ENCODE measurements around the gene EDNRA.

The EDNRA gene

GRCh38 chr4:147494301-147494700 lies 13.4 kb downstream of the EDNRA start:
- Histone ChIP-seq H3K79me2 (ENCODE audit: control insufficient read depth, insufficient read depth, low read length, unreplicated experiment) (no peaks in the 10 kb centered on the region), H3K4me3 (ENCODE audit: low read depth, low read length) (no peak overlapping the region), H3K4me1 (ENCODE audit: control insufficient read depth, insufficient read depth, low read length, unreplicated experiment) (peaks cover 26% of the 10 kb centered on the region), H3K27ac (ENCODE audit: low read depth, low read length) (no peak overlapping the region), H3K36me3 (ENCODE audit: insufficient read depth, low read length) (no peaks in the 10 kb centered on the region), H2AFZ (ENCODE audit: low read length, unreplicated experiment) (no peak overlapping the region), H3K27me3 (ENCODE audit: insufficient read depth, low read length) (no peaks in the 10 kb centered on the region)

DNA sequence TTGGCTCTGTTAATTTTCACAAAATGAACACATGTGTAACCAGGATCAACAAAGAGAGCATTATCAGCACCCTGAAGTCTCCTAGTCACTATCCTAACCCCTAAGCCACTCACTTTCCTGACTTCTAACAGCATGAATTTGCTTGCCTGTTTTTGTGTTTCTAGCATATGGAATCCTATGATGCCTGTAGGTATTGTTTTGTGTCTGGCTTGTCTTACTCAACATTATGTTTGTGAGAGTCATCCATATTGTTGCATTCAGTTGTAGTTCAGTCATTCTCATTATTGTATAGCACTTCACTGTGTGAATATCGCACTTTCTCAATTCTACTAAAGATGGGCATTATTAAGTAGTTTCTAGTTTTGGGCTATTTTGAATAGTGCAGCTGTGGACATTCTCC lies 15.6 kb downstream of the EDNRA start:
- H3K27me3 ChIP-seq (ENCODE audit: insufficient read depth, low read length), result no peaks in the 10 kb centered on the region
- H3K4me3 ChIP-seq (ENCODE audit: low read depth, low read length), result no peak overlapping the region
- H2AFZ ChIP-seq (ENCODE audit: low read length, unreplicated experiment), result no peak overlapping the region
- no peaks in the 10 kb centered on the region for H3K36me3 ChIP-seq (ENCODE audit: insufficient read depth, low read length)
- H3K79me2 ChIP-seq (ENCODE audit: control insufficient read depth, insufficient read depth, low read length, unreplicated experiment), result no peaks in the 10 kb centered on the region
- H3K27ac ChIP-seq (ENCODE audit: low read depth, low read length), result no peak overlapping the region
- peaks cover 26% of the 10 kb centered on the region for H3K4me1 ChIP-seq (ENCODE audit: control insufficient read depth, insufficient read depth, low read length, unreplicated experiment)

GRCh38 chr4:147498031-147498660 lies 17.2 kb downstream of the EDNRA start:
- Histone ChIP-seq H3K27me3 (ENCODE audit: insufficient read depth, low read length) (no peaks in the 10 kb centered on the region), H2AFZ (ENCODE audit: low read length, unreplicated experiment) (peak overlapping the region; percentile 15), H3K36me3 (ENCODE audit: insufficient read depth, low read length) (no peaks in the 10 kb centered on the region), H3K79me2 (ENCODE audit: control insufficient read depth, insufficient read depth, low read length, unreplicated experiment) (no peaks in the 10 kb centered on the region), H3K4me3 (ENCODE audit: low read depth, low read length) (no peak overlapping the region), H3K27ac (ENCODE audit: low read depth, low read length) (peak overlapping the region; percentile 63), H3K4me1 (ENCODE audit: control insufficient read depth, insufficient read depth, low read length, unreplicated experiment) (peaks cover 14% of the 10 kb centered on the region)

DNA sequence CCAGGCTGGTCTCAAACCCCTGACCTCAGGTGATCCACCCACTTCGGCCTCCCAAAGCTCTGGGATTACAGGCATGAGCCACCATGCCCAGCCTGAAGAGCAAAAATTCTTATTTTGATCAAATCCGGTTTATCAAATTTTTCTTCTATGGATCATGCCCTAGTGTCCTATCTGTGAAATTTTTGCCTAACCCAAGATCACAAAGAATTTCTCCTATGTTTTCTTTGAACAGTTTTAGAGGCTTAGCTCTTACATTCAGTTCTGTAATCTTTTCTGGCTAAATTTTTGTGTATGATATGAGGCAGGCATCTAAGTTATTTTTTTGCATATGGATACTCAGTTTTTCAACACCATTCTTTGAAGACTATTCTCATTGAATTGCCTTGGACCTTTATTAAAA lies 27.4 kb downstream of the EDNRA start:
- Histone ChIP-seq H3K27me3 (ENCODE audit: insufficient read depth, low read length) (no peaks in the 10 kb centered on the region), H3K27ac (ENCODE audit: low read depth, low read length) (no peak overlapping the region), H3K79me2 (ENCODE audit: control insufficient read depth, insufficient read depth, low read length, unreplicated experiment) (no peaks in the 10 kb centered on the region), H2AFZ (ENCODE audit: low read length, unreplicated experiment) (no peak overlapping the region), H3K4me3 (ENCODE audit: low read depth, low read length) (no peak overlapping the region), H3K36me3 (ENCODE audit: insufficient read depth, low read length) (no peaks in the 10 kb centered on the region), H3K4me1 (ENCODE audit: control insufficient read depth, insufficient read depth, low read length, unreplicated experiment) (peaks cover 4% of the 10 kb centered on the region)

GRCh38 chr4:147509386-147509785 lies 28.5 kb downstream of the EDNRA start:
- H2AFZ ChIP-seq (ENCODE audit: low read length, unreplicated experiment), result no peak overlapping the region
- H3K4me1 ChIP-seq (ENCODE audit: control insufficient read depth, insufficient read depth, low read length, unreplicated experiment), result peaks cover 4% of the 10 kb centered on the region
- no peak overlapping the region for H3K27ac ChIP-seq (ENCODE audit: low read depth, low read length)
- H3K79me2 ChIP-seq (ENCODE audit: control insufficient read depth, insufficient read depth, low read length, unreplicated experiment), result no peaks in the 10 kb centered on the region
- no peaks in the 10 kb centered on the region for H3K27me3 ChIP-seq (ENCODE audit: insufficient read depth, low read length)
- H3K36me3 ChIP-seq (ENCODE audit: insufficient read depth, low read length), result no peaks in the 10 kb centered on the region
- H3K4me3 ChIP-seq (ENCODE audit: low read depth, low read length), result no peak overlapping the region

DNA sequence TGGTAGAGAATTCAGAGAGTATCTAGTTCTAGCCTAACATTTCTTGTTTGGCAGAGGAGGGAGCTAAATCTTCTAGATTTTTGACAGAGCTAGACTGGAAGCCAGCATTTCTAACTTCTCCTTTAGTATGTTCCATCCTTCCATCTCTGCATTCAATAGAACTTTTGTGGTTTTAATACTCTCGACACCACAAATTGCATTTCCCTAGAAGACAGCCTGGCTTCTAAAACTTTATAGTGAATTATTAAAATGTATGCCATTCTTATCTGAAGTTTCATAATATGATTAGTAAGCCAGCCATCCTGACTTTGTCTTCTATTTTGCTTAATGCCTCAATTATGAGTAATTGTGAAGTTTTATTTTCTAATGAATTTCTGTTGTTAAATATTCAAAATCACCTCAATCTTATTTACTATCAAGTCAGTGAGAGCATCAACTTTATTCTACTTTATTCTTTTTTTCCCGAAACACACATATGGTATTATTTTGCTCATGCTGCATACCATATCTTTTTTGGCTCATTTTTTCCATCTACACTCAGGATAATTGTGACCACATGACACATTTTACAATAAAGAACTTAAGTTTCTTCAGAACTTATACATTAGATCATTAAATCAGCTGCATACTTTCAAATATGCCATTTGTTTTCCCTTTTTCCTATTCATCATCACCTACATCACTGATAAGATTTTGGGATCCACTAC lies 30.2 kb downstream of the EDNRA start:
- Histone ChIP-seq H3K4me3 (ENCODE audit: low read depth, low read length) (no peak overlapping the region), H2AFZ (ENCODE audit: low read length, unreplicated experiment) (no peak overlapping the region), H3K27me3 (ENCODE audit: insufficient read depth, low read length) (no peaks in the 10 kb centered on the region), H3K27ac (ENCODE audit: low read depth, low read length) (no peak overlapping the region), H3K79me2 (ENCODE audit: control insufficient read depth, insufficient read depth, low read length, unreplicated experiment) (no peaks in the 10 kb centered on the region), H3K4me1 (ENCODE audit: control insufficient read depth, insufficient read depth, low read length, unreplicated experiment) (peaks cover 4% of the 10 kb centered on the region), H3K36me3 (ENCODE audit: insufficient read depth, low read length) (no peaks in the 10 kb centered on the region)

DNA sequence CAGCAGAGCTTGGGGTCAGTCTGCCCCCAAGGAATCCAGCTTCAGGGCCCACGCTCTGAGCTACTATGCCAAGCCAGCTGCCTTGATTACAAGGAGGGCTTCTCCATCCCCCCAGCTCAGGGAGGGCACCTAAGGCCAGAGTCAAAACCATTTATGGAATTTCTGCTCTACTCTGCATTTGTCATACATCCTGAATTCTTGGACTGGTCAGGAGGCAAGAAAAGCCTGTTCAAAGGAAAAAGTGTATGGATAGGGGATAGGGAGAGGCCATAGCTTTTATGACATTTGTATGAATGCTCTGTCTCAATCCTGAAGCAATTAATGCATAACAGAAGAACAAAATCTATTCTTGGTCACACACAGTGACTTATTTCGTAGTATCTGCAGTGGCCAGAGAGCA lies 32.2 kb downstream of the EDNRA start:
- H3K4me3 ChIP-seq (ENCODE audit: low read depth, low read length), result no peak overlapping the region

GRCh38 chr4:147513952-147514351 lies 33.1 kb downstream of the EDNRA start:
- Histone ChIP-seq H3K4me1 (ENCODE audit: control insufficient read depth, insufficient read depth, low read length, unreplicated experiment) (peaks cover 17% of the 10 kb centered on the region), H3K36me3 (ENCODE audit: insufficient read depth, low read length) (no peaks in the 10 kb centered on the region), H3K79me2 (ENCODE audit: control insufficient read depth, insufficient read depth, low read length, unreplicated experiment) (no peaks in the 10 kb centered on the region), H3K27me3 (ENCODE audit: insufficient read depth, low read length) (no peaks in the 10 kb centered on the region), H2AFZ (ENCODE audit: low read length, unreplicated experiment) (no peak overlapping the region), H3K27ac (ENCODE audit: low read depth, low read length) (no peak overlapping the region), H3K4me3 (ENCODE audit: low read depth, low read length) (no peak overlapping the region)

More for the DNA sequence above, 32.2 kb downstream of the EDNRA start:
- Histone ChIP-seq H3K36me3 (ENCODE audit: insufficient read depth, low read length) (no peaks in the 10 kb centered on the region), H3K27ac (ENCODE audit: low read depth, low read length) (no peak overlapping the region), H3K79me2 (ENCODE audit: control insufficient read depth, insufficient read depth, low read length, unreplicated experiment) (no peaks in the 10 kb centered on the region), H3K4me1 (ENCODE audit: control insufficient read depth, insufficient read depth, low read length, unreplicated experiment) (peaks cover 11% of the 10 kb centered on the region), H2AFZ (ENCODE audit: low read length, unreplicated experiment) (no peak overlapping the region), H3K27me3 (ENCODE audit: insufficient read depth, low read length) (no peaks in the 10 kb centered on the region)

- Histone ChIP-seq H3K27ac (ENCODE audit: low read depth, low read length) (no peak overlapping the region), H3K36me3 (ENCODE audit: insufficient read depth, low read length) (no peaks in the 10 kb centered on the region), H3K4me1 (ENCODE audit: control insufficient read depth, insufficient read depth, low read length, unreplicated experiment) (peaks cover 17% of the 10 kb centered on the region), H3K4me3 (ENCODE audit: low read depth, low read length) (no peak overlapping the region), H3K79me2 (ENCODE audit: control insufficient read depth, insufficient read depth, low read length, unreplicated experiment) (no peaks in the 10 kb centered on the region), H3K27me3 (ENCODE audit: insufficient read depth, low read length) (no peaks in the 10 kb centered on the region), H2AFZ (ENCODE audit: low read length, unreplicated experiment) (no peak overlapping the region)
Observed at GRCh38 chr4:147515220-147515936, 34.5 kb downstream of the EDNRA start.

DNA sequence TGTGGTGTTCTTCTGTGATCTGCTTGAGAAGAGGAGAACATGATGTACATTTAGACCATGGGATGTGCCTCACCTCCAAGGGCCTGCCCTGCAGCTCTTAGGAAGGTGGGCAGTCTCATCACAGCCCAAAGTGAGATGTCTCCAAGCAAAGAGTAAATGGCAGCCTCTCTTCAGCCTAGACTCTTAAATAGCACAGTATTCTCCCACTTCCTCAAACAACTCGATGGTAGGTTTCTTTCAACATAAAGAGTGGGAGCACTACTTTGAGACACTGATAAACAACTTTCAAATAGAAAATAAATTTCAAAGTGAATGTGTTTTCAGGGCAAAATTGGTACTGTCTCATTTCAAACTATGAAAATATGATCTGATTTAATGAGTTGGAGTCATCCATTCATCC lies 35.2 kb downstream of the EDNRA start:
- Histone ChIP-seq H3K79me2 (ENCODE audit: control insufficient read depth, insufficient read depth, low read length, unreplicated experiment) (no peaks in the 10 kb centered on the region), H3K4me1 (ENCODE audit: control insufficient read depth, insufficient read depth, low read length, unreplicated experiment) (peaks cover 13% of the 10 kb centered on the region), H3K27me3 (ENCODE audit: insufficient read depth, low read length) (no peaks in the 10 kb centered on the region), H3K36me3 (ENCODE audit: insufficient read depth, low read length) (no peaks in the 10 kb centered on the region), H3K27ac (ENCODE audit: low read depth, low read length) (no peak overlapping the region), H3K4me3 (ENCODE audit: low read depth, low read length) (no peak overlapping the region), H2AFZ (ENCODE audit: low read length, unreplicated experiment) (no peak overlapping the region)

DNA sequence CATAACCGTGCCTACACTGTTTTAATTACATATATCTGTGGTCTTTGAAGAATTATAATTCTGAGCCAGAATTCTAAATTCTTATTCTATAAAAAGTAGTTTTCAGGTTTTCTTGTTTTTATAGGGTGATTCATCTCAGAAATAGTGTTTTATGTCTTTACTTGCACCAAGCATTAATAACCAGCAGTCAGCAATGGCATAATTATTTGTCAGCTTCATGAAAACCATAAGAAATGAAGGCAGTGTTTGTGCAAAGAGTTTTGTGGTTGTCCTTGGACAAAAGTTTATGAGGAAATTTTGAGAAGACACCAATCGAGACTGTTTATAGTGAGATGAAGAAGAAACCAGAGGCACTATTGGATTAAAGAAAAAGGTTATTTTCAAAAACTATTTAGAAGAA lies 37.2 kb downstream of the EDNRA start:
- no peaks in the 10 kb centered on the region for H3K27me3 ChIP-seq (ENCODE audit: insufficient read depth, low read length)
- no peak overlapping the region for H3K4me3 ChIP-seq (ENCODE audit: low read depth, low read length)
- H3K79me2 ChIP-seq (ENCODE audit: control insufficient read depth, insufficient read depth, low read length, unreplicated experiment), result no peaks in the 10 kb centered on the region
- no peak overlapping the region for H3K27ac ChIP-seq (ENCODE audit: low read depth, low read length)
- no peak overlapping the region for H2AFZ ChIP-seq (ENCODE audit: low read length, unreplicated experiment)
- H3K4me1 ChIP-seq (ENCODE audit: control insufficient read depth, insufficient read depth, low read length, unreplicated experiment), result peaks cover 13% of the 10 kb centered on the region
- H3K36me3 ChIP-seq (ENCODE audit: insufficient read depth, low read length), result no peaks in the 10 kb centered on the region

Measured in ACC112 (cell line).